ENCODE measurements around the gene ZNF727.
"Not testable (repeated sequence)": the region's sequence is repeated elsewhere in the genome, so short reads cannot be mapped to it uniquely, and the experiment has no call there.

Gene ZNF727

GRCh38 chr7:64037095-64037494 lies 8.1 kb upstream of the ZNF727 start:
- no peaks in the 10 kb centered on the region for H3K27me3 ChIP-seq (ENCODE audit: insufficient read depth, low read length, poor library complexity, severe bottlenecking)
- no peak overlapping the region for H3K4me3 ChIP-seq (ENCODE audit: low read length, poor library complexity, severe bottlenecking)
- H3K9me2 ChIP-seq (replicated peaks; ENCODE audit: low read depth, low read length): no peaks in the 10 kb centered on the region
- no peak for TF ChIP-seq EZH2phosphoT487 (IDR thresholded peaks at IDR 0.05; ENCODE audit: borderline replicate concordance)
- no peak for TF ChIP-seq CTCF (conservative IDR thresholded peaks at IDR 0.05; ENCODE audit: low read length)
- no peaks in the 10 kb centered on the region for H4K20me1 ChIP-seq (ENCODE audit: insufficient read depth, low read length, poor library complexity, severe bottlenecking)
- H2AFZ ChIP-seq (ENCODE audit: low read length): no peak overlapping the region
- H3K4me2 ChIP-seq (ENCODE audit: low read depth, low read length, poor library complexity, severe bottlenecking): no peak overlapping the region
- no peaks in the 10 kb centered on the region for H3K4me1 ChIP-seq (ENCODE audit: insufficient read depth, low read length, poor library complexity, severe bottlenecking)
- no peak overlapping the region for H3K9ac ChIP-seq (ENCODE audit: low read depth, low read length, poor library complexity, severe bottlenecking)
- H3F3A ChIP-seq (ENCODE audit: low read depth): no peaks in the 10 kb centered on the region
- no peaks in the 10 kb centered on the region for H3K79me2 ChIP-seq (ENCODE audit: insufficient read depth, low read length)
- H3K9me3 ChIP-seq (ENCODE audit: insufficient read depth, low read depth, low read length): peaks cover 4% of the 10 kb centered on the region; the same call in 1 of the 2 replicates
- no peaks in the 10 kb centered on the region for H3K36me3 ChIP-seq (ENCODE audit: insufficient read depth, low read length)

GRCh38 chr7:64046041-64046389 lies 781 bp downstream of the ZNF727 start:
- H3K4me3 ChIP-seq (ENCODE audit: low read length, poor library complexity, severe bottlenecking): no peak overlapping the region
- peaks cover 10% of the 10 kb centered on the region; the same call in 1 of the 2 replicates for H3K9me3 ChIP-seq (ENCODE audit: insufficient read depth, low read depth, low read length)
- H2AFZ ChIP-seq (ENCODE audit: low read length): no peak overlapping the region
- H4K20me1 ChIP-seq (ENCODE audit: insufficient read depth, low read length, poor library complexity, severe bottlenecking): no peaks in the 10 kb centered on the region
- TF ChIP-seq EZH2phosphoT487 (IDR thresholded peaks at IDR 0.05; ENCODE audit: borderline replicate concordance) (no peak), CTCF (conservative IDR thresholded peaks at IDR 0.05; ENCODE audit: low read length) (no peak)
- H3K9me2 ChIP-seq (replicated peaks; ENCODE audit: low read depth, low read length): no peaks in the 10 kb centered on the region
- no peaks in the 10 kb centered on the region for H3K4me1 ChIP-seq (ENCODE audit: insufficient read depth, low read length, poor library complexity, severe bottlenecking)
- no peak overlapping the region for H3K9ac ChIP-seq (ENCODE audit: low read depth, low read length, poor library complexity, severe bottlenecking)
- no peaks in the 10 kb centered on the region for H3K79me2 ChIP-seq (ENCODE audit: insufficient read depth, low read length)
- H3K27me3 ChIP-seq (ENCODE audit: insufficient read depth, low read length, poor library complexity, severe bottlenecking): no peaks in the 10 kb centered on the region
- H3F3A ChIP-seq (ENCODE audit: low read depth): no peaks in the 10 kb centered on the region
- H3K4me2 ChIP-seq (ENCODE audit: low read depth, low read length, poor library complexity, severe bottlenecking): no peak overlapping the region
- no peaks in the 10 kb centered on the region for H3K36me3 ChIP-seq (ENCODE audit: insufficient read depth, low read length)

GRCh38 chr7:64077837-64078698 lies 32.8 kb downstream of the ZNF727 start:
- not testable (repeated sequence) for H3K79me2 ChIP-seq (ENCODE audit: insufficient read depth, low read length); H3K4me3 ChIP-seq (ENCODE audit: low read length, poor library complexity, severe bottlenecking); H3K9ac ChIP-seq (ENCODE audit: low read depth, low read length, poor library complexity, severe bottlenecking)

GRCh38 chr7:64078699-64078994 lies 33.4 kb downstream of the ZNF727 start:
- H3K9ac ChIP-seq (ENCODE audit: low read depth, low read length, poor library complexity, severe bottlenecking): no peak overlapping the region
- no peaks in the 10 kb centered on the region for H3K4me1 ChIP-seq (ENCODE audit: insufficient read depth, low read length, poor library complexity, severe bottlenecking)
- no peak overlapping the region for H2AFZ ChIP-seq (ENCODE audit: low read length)
- H3K79me2 ChIP-seq (ENCODE audit: insufficient read depth, low read length): no peaks in the 10 kb centered on the region
- no peak overlapping the region for H3K4me3 ChIP-seq (ENCODE audit: low read length, poor library complexity, severe bottlenecking)
- no peak overlapping the region for H3K4me2 ChIP-seq (ENCODE audit: low read depth, low read length, poor library complexity, severe bottlenecking)
- peaks cover 23% of the 10 kb centered on the region for H3K9me3 ChIP-seq (ENCODE audit: insufficient read depth, low read depth, low read length)
- no peaks in the 10 kb centered on the region for H3K9me2 ChIP-seq (replicated peaks; ENCODE audit: low read depth, low read length)
- no peak for TF ChIP-seq CTCF (conservative IDR thresholded peaks at IDR 0.05; ENCODE audit: low read length)
- TF ChIP-seq EZH2phosphoT487 (IDR thresholded peaks at IDR 0.05; ENCODE audit: borderline replicate concordance): no peak
- no peaks in the 10 kb centered on the region for H4K20me1 ChIP-seq (ENCODE audit: insufficient read depth, low read length, poor library complexity, severe bottlenecking)
- no peaks in the 10 kb centered on the region for H3F3A ChIP-seq (ENCODE audit: low read depth)
- H3K27me3 ChIP-seq (ENCODE audit: insufficient read depth, low read length, poor library complexity, severe bottlenecking): no peaks in the 10 kb centered on the region
- H3K36me3 ChIP-seq (ENCODE audit: insufficient read depth, low read length): no peaks in the 10 kb centered on the region

More at GRCh38 chr7:64077837-64078698, 32.8 kb downstream of the ZNF727 start:
- H3K36me3 ChIP-seq (ENCODE audit: insufficient read depth, low read length); H4K20me1 ChIP-seq (ENCODE audit: insufficient read depth, low read length, poor library complexity, severe bottlenecking); H2AFZ ChIP-seq (ENCODE audit: low read length); H3F3A ChIP-seq (ENCODE audit: low read depth); H3K4me2 ChIP-seq (ENCODE audit: low read depth, low read length, poor library complexity, severe bottlenecking); H3K9me2 ChIP-seq (replicated peaks; ENCODE audit: low read depth, low read length); H3K27me3 ChIP-seq (ENCODE audit: insufficient read depth, low read length, poor library complexity, severe bottlenecking); H3K4me1 ChIP-seq (ENCODE audit: insufficient read depth, low read length, poor library complexity, severe bottlenecking): not testable (repeated sequence)
- H3K9me3 ChIP-seq (ENCODE audit: insufficient read depth, low read depth, low read length): peaks cover 21% of the 10 kb centered on the region

All from Loucy (cell line).